Measurements from ENCODE around the gene RFX1. TPM values are rescaled to one million over a fixed set of nuclear protein-coding genes. Genes with fewer than 3 reads are reported as not detected.
A peak's percentile ranks its signal among the peaks of the same experiment; 100 is the strongest.
"Not testable (repeated sequence)": the region's sequence is repeated elsewhere in the genome, so short reads cannot be mapped to it uniquely, and the experiment has no call there.

Gene RFX1
- total RNA-seq, 1 experiment from 2014 or later, result 6.4 TPM

DNA sequence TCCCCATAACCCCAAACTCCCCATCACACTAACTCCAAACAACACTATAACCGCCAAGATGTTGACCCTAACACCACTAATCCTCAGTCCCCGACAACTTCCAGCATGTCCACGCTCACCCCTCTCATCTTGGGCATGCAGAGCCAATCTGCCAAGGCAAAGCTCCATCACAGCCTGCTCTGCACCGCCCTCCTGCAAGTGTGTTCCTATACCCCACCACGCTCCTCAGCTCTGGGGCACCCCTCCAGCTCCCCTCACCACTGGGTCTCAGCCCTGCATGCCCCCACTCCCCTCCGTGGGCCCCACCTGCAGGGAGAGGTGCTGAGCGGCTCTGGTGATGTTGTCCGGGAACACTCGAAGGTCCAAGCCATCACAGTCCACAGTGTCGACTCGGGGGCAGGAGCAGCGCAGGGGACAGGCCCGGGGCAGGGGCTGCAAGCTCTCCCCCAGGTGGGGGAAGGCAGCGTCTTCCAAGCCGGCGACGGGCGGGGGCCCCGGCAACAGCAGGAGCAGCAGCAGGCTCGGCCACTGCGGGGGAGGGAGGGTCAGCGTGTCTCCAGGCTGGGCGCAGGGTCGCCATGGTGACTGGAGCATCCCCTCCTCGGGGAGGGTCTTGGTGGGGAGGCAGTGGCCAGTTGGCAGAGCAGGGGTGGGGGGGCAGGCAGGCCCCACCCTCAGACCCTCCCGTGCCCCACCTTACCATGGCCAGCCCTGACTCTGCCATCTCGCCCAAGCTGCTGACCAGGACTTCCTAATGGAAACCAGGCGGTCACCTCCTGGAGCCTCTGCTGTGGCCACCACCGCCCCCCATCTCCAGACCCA is 68.4 kb downstream of the RFX1 start:
- H3K27me3 ChIP-seq (ENCODE audit: control insufficient read depth, insufficient read depth, low read length), result no peaks in the 10 kb centered on the region
- DNase-seq, result peak; percentile 80
- no peaks in the 10 kb centered on the region for H3K36me3 ChIP-seq (replicated peaks; ENCODE audit: control insufficient read depth, insufficient read depth, low read length)
- no peak overlapping the region; the same call in 1 of the 2 replicates for H3K4me3 ChIP-seq (ENCODE audit: insufficient read depth, low read depth, low read length)

- no peaks in the 10 kb centered on the region for H3K27me3 ChIP-seq (ENCODE audit: control insufficient read depth, insufficient read depth, low read length)
- H3K36me3 ChIP-seq (replicated peaks; ENCODE audit: control insufficient read depth, insufficient read depth, low read length), result no peaks in the 10 kb centered on the region; the same call in 1 of the 2 replicates
- DNase-seq, result peak; percentile 92
- no peak overlapping the region for H3K4me3 ChIP-seq (ENCODE audit: insufficient read depth, low read depth, low read length)
Measured at GRCh38 chr19:13935765-13936510, 70.2 kb downstream of the RFX1 start.

DNA sequence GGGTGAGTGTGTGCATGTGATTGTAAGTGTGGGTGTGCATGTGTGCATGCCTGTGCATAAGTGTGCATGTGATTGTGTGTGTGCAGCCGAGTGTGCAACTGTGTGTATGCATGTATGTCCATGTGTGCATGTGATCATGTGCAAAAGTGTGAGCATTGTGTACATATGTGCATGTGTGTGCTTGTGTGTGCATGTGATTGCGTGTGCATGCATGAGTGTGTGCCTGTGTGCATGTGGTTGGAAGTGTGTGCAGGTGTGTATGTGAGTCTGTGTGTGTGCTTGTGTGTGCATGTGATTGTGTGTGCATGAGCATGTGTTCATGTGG is 71.4 kb downstream of the RFX1 start:
- Histone ChIP-seq H3K36me3 (replicated peaks; ENCODE audit: control insufficient read depth, insufficient read depth, low read length) (no peaks in the 10 kb centered on the region; the same call in 1 of the 2 replicates), H3K4me3 (ENCODE audit: insufficient read depth, low read depth, low read length) (no peak overlapping the region), H3K27me3 (ENCODE audit: control insufficient read depth, insufficient read depth, low read length) (no peaks in the 10 kb centered on the region)
- DNase-seq, result no peak

DNA sequence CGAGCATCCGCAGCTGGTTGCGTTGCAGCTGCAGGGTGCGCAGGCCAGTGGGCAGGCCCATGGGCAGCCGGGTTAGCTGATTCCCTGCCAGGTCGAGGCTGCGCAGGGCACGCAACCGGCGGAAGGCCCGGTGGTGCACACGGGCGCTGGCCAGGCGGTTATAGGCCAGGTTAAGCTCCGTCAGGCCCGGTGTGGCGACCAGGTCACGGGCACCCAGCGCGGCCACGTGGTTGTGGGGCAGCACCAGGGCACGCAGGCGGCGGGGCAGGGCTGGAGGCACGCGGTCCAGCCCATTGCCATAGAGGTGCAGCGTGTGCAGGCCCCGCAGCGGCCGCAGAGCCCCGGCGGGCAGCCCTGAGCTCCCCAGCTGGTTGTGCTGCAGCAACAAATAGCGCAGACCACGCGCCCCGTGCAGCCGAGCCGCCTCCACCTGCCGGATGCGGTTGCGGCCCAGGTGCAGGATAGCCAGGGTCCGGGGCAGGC is 73.2 kb downstream of the RFX1 start:
- Histone ChIP-seq H3K27me3 (ENCODE audit: control insufficient read depth, insufficient read depth, low read length) (no peaks in the 10 kb centered on the region), H3K36me3 (replicated peaks; ENCODE audit: control insufficient read depth, insufficient read depth, low read length) (no peaks in the 10 kb centered on the region; the same call in none of the 2 replicates), H3K4me3 (ENCODE audit: insufficient read depth, low read depth, low read length) (no peak overlapping the region)
- peak; percentile 56 for DNase-seq

- Histone ChIP-seq H3K27me3 (ENCODE audit: control insufficient read depth, insufficient read depth, low read length) (no peaks in the 10 kb centered on the region), H3K36me3 (replicated peaks; ENCODE audit: control insufficient read depth, insufficient read depth, low read length) (no peaks in the 10 kb centered on the region; the same call in none of the 2 replicates), H3K4me3 (ENCODE audit: insufficient read depth, low read depth, low read length) (no peak overlapping the region)
- DNase-seq, result peak; percentile 10
Measured at GRCh38 chr19:13932149-13932637, 73.9 kb downstream of the RFX1 start.

GRCh38 chr19:13931391-13932148 is 74.5 kb downstream of the RFX1 start:
- H3K4me3 ChIP-seq (ENCODE audit: insufficient read depth, low read depth, low read length), result no peak overlapping the region
- no peaks in the 10 kb centered on the region for H3K27me3 ChIP-seq (ENCODE audit: control insufficient read depth, insufficient read depth, low read length)
- H3K36me3 ChIP-seq (replicated peaks; ENCODE audit: control insufficient read depth, insufficient read depth, low read length), result no peaks in the 10 kb centered on the region; the same call in none of the 2 replicates
- DNase-seq, result peak; percentile 46

DNA sequence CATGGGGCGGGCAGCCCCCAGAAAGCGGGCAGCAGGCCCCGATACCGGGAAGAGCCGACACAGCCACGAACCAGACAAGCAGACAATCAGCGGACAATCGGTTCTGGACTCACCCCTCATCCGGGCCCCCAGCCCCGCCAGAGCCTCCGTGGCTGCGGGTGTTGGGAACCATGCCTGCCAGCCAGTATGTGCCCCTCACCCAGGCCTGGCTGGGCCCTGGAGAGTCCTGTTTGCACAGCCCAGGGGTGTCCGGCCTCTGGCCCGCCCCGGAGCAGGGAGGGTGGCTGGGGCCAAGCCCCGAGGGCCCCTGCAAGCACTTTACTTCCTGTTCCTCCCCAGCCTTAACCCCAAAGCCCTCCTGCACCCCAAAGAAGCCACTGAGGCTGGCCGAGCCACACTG is 75.7 kb downstream of the RFX1 start:
- Histone ChIP-seq H3K27me3 (ENCODE audit: control insufficient read depth, insufficient read depth, low read length) (no peaks in the 10 kb centered on the region), H3K4me3 (ENCODE audit: insufficient read depth, low read depth, low read length) (no peak overlapping the region), H3K36me3 (replicated peaks; ENCODE audit: control insufficient read depth, insufficient read depth, low read length) (peaks cover 3% of the 10 kb centered on the region)
- DNase-seq, result peak; percentile 55

DNA sequence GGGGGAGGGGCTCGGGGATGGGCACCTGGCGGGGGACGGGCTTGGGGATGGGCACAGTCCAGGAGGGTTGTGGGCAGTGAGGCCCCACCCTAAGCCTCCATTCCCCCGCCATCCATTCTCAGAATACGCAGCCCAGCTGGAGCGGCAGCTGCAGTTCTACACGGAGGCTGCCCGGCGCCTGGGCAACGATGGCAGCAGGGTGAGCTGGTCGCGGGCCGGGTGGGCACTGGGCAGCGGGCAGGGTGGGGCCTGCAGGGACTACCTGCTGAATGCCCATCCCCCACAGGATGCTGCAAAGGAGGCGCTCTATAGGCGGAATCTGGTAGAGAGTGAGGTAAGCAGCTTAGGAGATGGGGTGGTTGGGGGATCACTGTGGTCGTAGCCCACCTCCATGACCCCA is 76.2 kb downstream of the RFX1 start:
- H3K36me3 ChIP-seq (replicated peaks; ENCODE audit: control insufficient read depth, insufficient read depth, low read length), result peaks cover 3% of the 10 kb centered on the region
- no peak for DNase-seq
- H3K27me3 ChIP-seq (ENCODE audit: control insufficient read depth, insufficient read depth, low read length), result no peaks in the 10 kb centered on the region
- no peak overlapping the region for H3K4me3 ChIP-seq (ENCODE audit: insufficient read depth, low read depth, low read length)

DNA sequence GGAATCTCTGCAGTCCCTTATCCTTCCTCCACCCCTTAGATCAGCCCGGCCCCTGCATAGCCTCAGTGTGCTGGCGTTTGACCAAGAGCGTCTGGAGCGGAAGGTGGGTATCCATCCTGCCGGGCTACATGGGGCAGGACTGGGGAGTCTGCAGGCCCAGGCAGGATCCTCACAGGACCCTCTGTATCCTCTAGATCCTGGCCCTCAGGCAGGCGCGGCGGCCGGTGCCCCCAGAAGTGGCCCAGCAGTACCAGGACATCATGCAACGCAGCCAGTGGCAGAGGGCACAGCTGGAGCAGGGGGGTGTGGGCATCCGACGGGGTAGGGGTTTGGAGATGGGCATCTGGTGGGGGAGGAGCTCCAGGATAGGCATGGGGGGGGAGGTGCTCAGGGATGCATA is 76.8 kb downstream of the RFX1 start:
- Histone ChIP-seq H3K27me3 (ENCODE audit: control insufficient read depth, insufficient read depth, low read length) (no peaks in the 10 kb centered on the region), H3K36me3 (replicated peaks; ENCODE audit: control insufficient read depth, insufficient read depth, low read length) (peaks cover 5% of the 10 kb centered on the region), H3K4me3 (ENCODE audit: insufficient read depth, low read depth, low read length) (no peak overlapping the region)
- DNase-seq, result peak; percentile 67

GRCh38 chr19:13926715-13927114 is 79.4 kb downstream of the RFX1 start:
- H3K4me3 ChIP-seq (ENCODE audit: insufficient read depth, low read depth, low read length), result no peak overlapping the region
- no peaks in the 10 kb centered on the region for H3K27me3 ChIP-seq (ENCODE audit: control insufficient read depth, insufficient read depth, low read length)
- peak; percentile 8 for DNase-seq
- peaks cover 14% of the 10 kb centered on the region for H3K36me3 ChIP-seq (replicated peaks; ENCODE audit: control insufficient read depth, insufficient read depth, low read length)

DNA sequence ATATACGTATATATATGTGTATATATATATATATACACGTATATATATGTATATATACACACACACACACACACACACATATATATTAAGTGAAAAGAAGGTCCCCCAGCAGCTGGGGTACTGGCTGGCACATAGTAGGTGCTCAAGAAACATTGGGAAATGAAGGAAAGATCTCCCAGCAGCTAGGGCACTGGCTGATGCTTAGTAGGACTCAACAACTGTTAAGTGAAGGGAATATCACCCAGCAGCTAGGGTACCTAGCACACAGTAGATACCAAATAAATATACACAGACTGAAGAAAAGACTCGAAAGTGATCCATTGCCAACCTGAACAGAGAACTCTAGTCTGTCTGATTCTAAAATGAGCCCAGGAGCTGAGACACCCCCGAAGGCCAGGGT is 80.1 kb downstream of the RFX1 start:
- no peaks in the 10 kb centered on the region for H3K27me3 ChIP-seq (ENCODE audit: control insufficient read depth, insufficient read depth, low read length)
- peaks cover 20% of the 10 kb centered on the region for H3K36me3 ChIP-seq (replicated peaks; ENCODE audit: control insufficient read depth, insufficient read depth, low read length)
- DNase-seq, result peak; percentile 7
- no peak overlapping the region for H3K4me3 ChIP-seq (ENCODE audit: insufficient read depth, low read depth, low read length)

DNA sequence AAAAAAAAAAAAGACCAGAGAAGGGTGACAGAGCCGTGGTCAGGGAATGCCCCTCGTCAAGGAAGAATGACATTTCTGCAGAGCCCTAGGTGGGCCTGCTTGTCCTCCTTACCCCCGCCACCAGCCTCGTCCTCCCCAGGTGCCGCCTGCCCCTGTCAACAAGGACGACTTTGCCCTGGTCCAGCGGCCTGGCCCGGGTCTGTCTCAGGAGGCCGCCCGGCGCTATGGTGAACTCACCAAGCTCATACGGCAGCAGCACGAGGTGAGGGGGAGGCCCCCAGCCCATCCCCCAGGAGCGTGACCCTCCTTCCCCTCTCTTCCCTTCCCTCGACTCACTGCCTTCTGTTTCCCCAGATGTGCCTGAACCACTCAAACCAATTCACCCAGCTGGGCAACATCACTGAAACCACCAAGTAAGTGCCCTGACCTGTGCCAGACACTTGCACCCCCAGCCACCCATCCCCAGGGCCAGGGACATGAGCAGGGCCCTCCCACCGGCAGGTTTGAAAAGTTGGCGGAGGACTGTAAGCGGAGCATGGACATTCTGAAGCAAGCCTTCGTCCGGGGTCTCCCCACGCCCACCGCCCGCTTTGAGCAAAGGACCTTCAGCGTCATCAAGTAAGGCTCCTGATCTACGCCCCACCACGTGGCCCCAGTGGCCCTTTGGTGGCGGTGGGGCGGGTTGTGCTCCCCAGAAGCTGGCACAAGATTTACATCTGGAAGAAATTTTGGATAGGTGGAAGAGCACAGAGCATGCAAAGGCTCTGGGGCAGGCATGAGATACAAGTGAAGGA is 82.7 kb downstream of the RFX1 start:
- H3K4me3 ChIP-seq (ENCODE audit: insufficient read depth, low read depth, low read length), result no peak overlapping the region
- H3K27me3 ChIP-seq (ENCODE audit: control insufficient read depth, insufficient read depth, low read length), result no peaks in the 10 kb centered on the region
- peak; percentile 18 for DNase-seq
- H3K36me3 ChIP-seq (replicated peaks; ENCODE audit: control insufficient read depth, insufficient read depth, low read length), result peaks cover 30% of the 10 kb centered on the region

- peaks cover 30% of the 10 kb centered on the region for H3K36me3 ChIP-seq (replicated peaks; ENCODE audit: control insufficient read depth, insufficient read depth, low read length)
- H3K4me3 ChIP-seq (ENCODE audit: insufficient read depth, low read depth, low read length); H3K27me3 ChIP-seq (ENCODE audit: control insufficient read depth, insufficient read depth, low read length); DNase-seq: not testable (repeated sequence)
Measured at GRCh38 chr19:13922118-13922517, 84.0 kb downstream of the RFX1 start.

All from H7 (cell line).